H1 (cell line): ENCODE measurements around the gene TBCEL. TPM values are rescaled to one million over a fixed set of nuclear protein-coding genes. Genes with fewer than 3 reads are reported as not detected.

Experiments used
- CTCF ChIA-PET: fragments of 300-600 bp; sonication (Branson Sonifier 250); formaldehyde crosslinking; loops from one replicate; lab custom pipeline; 2021; ENCODE audit not compliant: partially characterized antibody; lab: Charles Lee
- POLR2A ChIA-PET: fragments of 300-600 bp; sonication (Branson Sonifier 250); formaldehyde crosslinking; loops from one replicate; lab custom pipeline; 2021; ENCODE audit warnings: inconsistent platforms; ENCODE audit not compliant: partially characterized antibody; lab: Charles Lee
- DNase-seq, 2 experiments: peaks; one replicate each; pipeline versions ENCODE4 v3.0.0 to v3.0.0-alpha.2; 2010 to 2022; ENCODE audit warnings: low spot score in 2 of 2, low read depth in 1 of 2, mixed read lengths in 1 of 2
- FAIRE-seq: peaks from 2 replicates; lab custom pipeline; 2011; peaks lifted over from hg19 to GRCh38; lab: Jason Lieb, UNC
- H2AFZ ChIP-seq: 2 replicates; pipeline ENCODE4 v1.8.1; 2012; ENCODE audit warnings: low read length, inconsistent platforms
- H2AK5ac ChIP-seq: 2 replicates; pipeline ENCODE4 v1.6.1; 2013; ENCODE audit warnings: low read depth, low read length
- H2BK120ac ChIP-seq: replicated peaks from 2 replicates; pipeline ENCODE3; 2013; ENCODE audit warnings: low read depth, low read length, inconsistent platforms
- H2BK12ac ChIP-seq: 2 replicates; pipeline ENCODE4 v1.6.1; 2013; ENCODE audit warnings: low read depth, low read length
- H2BK15ac ChIP-seq: 2 replicates; pipeline ENCODE4 v1.6.1; 2013; ENCODE audit warnings: low read length
- H2BK20ac ChIP-seq: 2 replicates; pipeline ENCODE4 v1.6.1; 2013; ENCODE audit warnings: low read length
- H2BK5ac ChIP-seq: 2 replicates; pipeline ENCODE4 v1.6.1; 2013; ENCODE audit warnings: low read depth, low read length
- H3K14ac ChIP-seq: 2 replicates; pipeline ENCODE4 v1.6.1; 2013; ENCODE audit warnings: inconsistent platforms; ENCODE audit not compliant: insufficient read length
- H3K18ac ChIP-seq: 2 replicates; pipeline ENCODE4 v1.6.1; 2013; ENCODE audit warnings: low read length; ENCODE audit errors: extremely low read depth
- H3K23ac ChIP-seq: 2 replicates; pipeline ENCODE4 v1.6.1; 2013; ENCODE audit warnings: inconsistent platforms; ENCODE audit not compliant: insufficient read length
- H3K23me2 ChIP-seq: 2 replicates; pipeline ENCODE4 v1.6.1; 2013; ENCODE audit warnings: low read depth, low read length
- H3K27ac ChIP-seq: 2 replicates; pipeline ENCODE4 v1.6.1; 2011; ENCODE audit warnings: low read depth, low read length, inconsistent platforms
- H3K27me3 ChIP-seq, 4 experiments: replicated peaks in 1 of 4; 1 replicate in 1 of 4; 2 replicates in 3 of 4; pipeline versions ENCODE4 v1.6.1 to v1.8.1; 2011 to 2013; ENCODE audit warnings: low read length in 3 of 4, mild to moderate bottlenecking in 3 of 4, inconsistent platforms in 2 of 4, mixed read lengths in 2 of 4, moderate library complexity in 1 of 4; ENCODE audit not compliant: control insufficient read depth in 3 of 4, insufficient read depth in 3 of 4; ENCODE audit errors: extremely low read depth in 1 of 4
- H3K36me3 ChIP-seq, 4 experiments: 2 replicates each; pipeline versions ENCODE4 v1.6.1 to v1.8.1; 2011 to 2013; ENCODE audit warnings: mild to moderate bottlenecking in 4 of 4, low read length in 3 of 4, moderate library complexity in 2 of 4, control low read depth in 1 of 4, inconsistent platforms in 1 of 4; ENCODE audit not compliant: insufficient read depth in 4 of 4, control insufficient read depth in 2 of 4
- H3K4ac ChIP-seq: replicated peaks from 2 replicates; pipeline ENCODE3; 2013; ENCODE audit warnings: low read length, low read depth, mixed read lengths, inconsistent platforms; ENCODE audit not compliant: insufficient read length
- H3K4me1 ChIP-seq, 4 experiments: replicated peaks in 1 of 4; 1 replicate in 1 of 4; 2 replicates in 3 of 4; pipeline versions ENCODE4 v1.6.1 to v1.8.1; 2011 to 2013; ENCODE audit warnings: low read length in 3 of 4, inconsistent platforms in 2 of 4, mixed read lengths in 1 of 4; ENCODE audit not compliant: insufficient read depth in 4 of 4, control insufficient read depth in 3 of 4
- H3K4me2 ChIP-seq, 2 experiments: 2 replicates each; pipeline versions ENCODE4 v1.6.1 to v1.8.1; 2011 to 2013; ENCODE audit warnings: low read depth in 2 of 2, low read length in 2 of 2, control low read depth in 1 of 2, inconsistent platforms in 1 of 2, mild to moderate bottlenecking in 1 of 2; ENCODE audit not compliant: insufficient read depth in 1 of 2
- H3K4me3 ChIP-seq, 4 experiments: fragments of 200-600, 300-600 bp in 1 of 4; sonication (generic), shearing (Covaris generic), sonication (Bioruptor Twin) in 1 of 4; 2 replicates each; pipeline versions ENCODE4 v1.5.1 to v1.8.1; 2011 to 2016; ENCODE audit warnings: low read length in 4 of 4, low read depth in 3 of 4, control low read depth in 2 of 4, inconsistent platforms in 2 of 4, mild to moderate bottlenecking in 2 of 4, mixed read lengths in 1 of 4, moderate library complexity in 1 of 4; ENCODE audit not compliant: insufficient read depth in 2 of 4; ENCODE audit errors: extremely low read depth in 1 of 4
- H3K56ac ChIP-seq: replicated peaks from 2 replicates; pipeline ENCODE3; 2013; ENCODE audit warnings: low read depth, mild to moderate bottlenecking, mixed read lengths, low read length, inconsistent platforms; ENCODE audit not compliant: insufficient read length
- H3K79me1 ChIP-seq: 2 replicates; pipeline ENCODE4 v1.6.1; 2013; ENCODE audit warnings: low read depth, low read length, control low read depth
- H3K79me2 ChIP-seq, 2 experiments: 2 replicates each; pipeline versions ENCODE4 v1.6.1 to v1.8.1; 2012 to 2013; ENCODE audit warnings: low read length in 2 of 2, mild to moderate bottlenecking in 2 of 2, inconsistent platforms in 1 of 2; ENCODE audit not compliant: insufficient read depth in 2 of 2, control insufficient read depth in 1 of 2
- H3K9ac ChIP-seq, 4 experiments: replicated peaks in 1 of 4; 1 replicate in 1 of 4; 2 replicates in 3 of 4; pipeline versions ENCODE4 v1.6.1 to v1.8.1; 2011 to 2013; ENCODE audit warnings: low read depth in 3 of 4, low read length in 3 of 4, control low read depth in 2 of 4, mild to moderate bottlenecking in 2 of 4, moderate library complexity in 2 of 4, inconsistent platforms in 1 of 4; ENCODE audit errors: extremely low read depth in 1 of 4
- H3K9me3 ChIP-seq, 2 experiments: 2 replicates each; pipeline versions ENCODE4 v1.6.1 to v1.8.1; 2012 to 2013; ENCODE audit warnings: mild to moderate bottlenecking in 2 of 2, moderate library complexity in 2 of 2, control low read depth in 1 of 2, inconsistent platforms in 1 of 2, low read depth in 1 of 2, low read length in 1 of 2, mixed read lengths in 1 of 2; ENCODE audit not compliant: insufficient read depth in 2 of 2
- H4K20me1 ChIP-seq, 2 experiments: replicated peaks in 1 of 2; 2 replicates each; pipeline versions ENCODE3 to v1.8.1; 2011 to 2013; ENCODE audit warnings: inconsistent platforms in 2 of 2, low read length in 2 of 2, mild to moderate bottlenecking in 1 of 2; ENCODE audit not compliant: insufficient read depth in 2 of 2, control insufficient read depth in 1 of 2
- H4K5ac ChIP-seq: 2 replicates; pipeline ENCODE4 v1.6.1; 2013; ENCODE audit warnings: low read length, low read depth, mixed read lengths, inconsistent platforms; ENCODE audit not compliant: insufficient read length
- H4K8ac ChIP-seq: 2 replicates; pipeline ENCODE4 v1.8.0; 2013; ENCODE audit warnings: mild to moderate bottlenecking, moderate library complexity, low read length, inconsistent platforms; ENCODE audit not compliant: insufficient read depth; ENCODE audit errors: extremely low read depth
- H4K91ac ChIP-seq: replicated peaks from 2 replicates; pipeline ENCODE3; 2013; ENCODE audit warnings: low read length, mixed read lengths, inconsistent platforms; ENCODE audit not compliant: insufficient read length
- WGBS, 2 experiments: shearing (Covaris generic) in 1 of 2; methylation state at CpG; one replicate each; pipeline versions ENCODE4 v1.1.6 to v1.1.7; 2013 to 2015; ENCODE audit warnings: low lambda C conversion rate in 2 of 2, mixed read lengths in 2 of 2, inconsistent platforms in 1 of 2, low coverage in 1 of 2, missing lambda C conversion rate in 1 of 2; ENCODE audit not compliant: insufficient replicate concordance in 2 of 2, insufficient coverage in 1 of 2, insufficient read length in 1 of 2; ENCODE audit errors: extremely low coverage in 1 of 2, missing lambda C conversion rate in 1 of 2; 5-methylcytosine and 5-hydroxymethylcytosine counted together
- polyA plus RNA-seq, 7 experiments: library from polyadenylated mRNA; depleted of rRNA in 3 of 7; stranded (reverse) in 5 of 7; unstranded in 2 of 7; fragments of >200 nt in 5 of 7; fragments of 200-250 nt in 2 of 7; gene quantifications; 1 replicate in 5 of 7; 2 replicates in 1 of 7; 4 replicates in 1 of 7; pipeline versions ENCODE4 v1.2.1 to v1.2.3, GENCODE V29; 2011 to 2013; ENCODE audit warnings: missing spikeins in 2 of 7, mixed read lengths in 2 of 7
- total RNA-seq: library from RNA; stranded (reverse); fragmentation: NEBNext Ultra II Directional; extraction: Animal tissue kit (Norgen Biotek cat#: 25700); gene quantifications from 2 replicates; pipeline ENCODE4 v1.2.1, GENCODE V29; 2021
- TF ChIP-seq, protein P1 (sequence below): IDR thresholded peaks from 2 replicates; pipeline ENCODE4 v1.6.1; 2011; ENCODE audit warnings: low read length, improper control_type of control experiment

TBCEL gene
- total and polyA plus RNA-seq, 2 of the 8 experiments (the other 6 are each of a cell fraction or from before 2014, with no cell fraction given), result 3.9 to 16.0 TPM

DNA sequence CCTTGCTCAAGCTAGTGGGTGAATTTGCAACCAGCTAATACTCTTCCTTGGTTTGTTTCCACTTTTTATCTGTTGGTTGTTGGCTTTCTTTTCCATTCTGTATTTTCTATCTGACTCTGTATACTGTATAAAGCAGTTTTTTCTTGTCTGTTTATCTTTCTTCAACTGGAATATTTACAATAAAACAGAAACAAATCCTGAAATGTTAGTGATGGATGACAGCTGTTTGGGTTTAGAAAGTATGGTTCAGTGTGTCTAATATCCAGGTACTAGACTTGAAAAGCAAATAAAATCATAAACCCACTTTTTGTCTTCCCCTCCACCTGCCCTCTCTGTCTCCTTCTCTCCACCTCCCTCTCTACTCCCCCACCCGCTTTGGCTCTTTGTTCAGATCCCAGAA is 35.3 kb upstream of the TBCEL start:
- Histone ChIP-seq H4K20me1 (peaks cover 0 to 1% of the 10 kb centered on the region in 2 experiments), H3K79me2 (no peaks in the 10 kb centered on the region), H3K27ac (no peak overlapping the region), H3K9ac (no peak overlapping the region), H2BK5ac (no peak overlapping the region), H2BK12ac (no peak overlapping the region), H3K4me3 (peak overlapping the region in 1 of 4 experiments; percentile 9; a peak in 1 of 8 replicates), H3K27me3 (peaks cover 0 to 13% (median 6%) of the 10 kb centered on the region in 4 experiments; a peak in 4 of 7 replicates), H2AK5ac (no peak overlapping the region), H2BK15ac (no peak overlapping the region), H3K14ac (no peak overlapping the region), H3K23me2 (peaks cover 6% of the 10 kb centered on the region; the same call in 1 of the 2 replicates), H3K18ac (no peak overlapping the region), H3K4me1 (peaks cover 2 to 15% (median 12%) of the 10 kb centered on the region in 4 experiments; a peak in 5 of 7 replicates), H2BK20ac (no peak overlapping the region), H3K79me1 (peaks cover 2% of the 10 kb centered on the region; the same call in 1 of the 2 replicates), H3K56ac (no peak overlapping the region), H4K8ac (no peak overlapping the region), H3K9me3 (no peaks in the 10 kb centered on the region), H4K91ac (no peak overlapping the region), H3K4ac (no peak overlapping the region), H3K4me2 (0 out of 4 replicates have a peak overlapping the region, but pooled peaks of 1 of the 2 experiments have one; percentile 38)
- POLR2A ChIA-PET, result interaction anchor here (1.8 kb wide), 1 partner anchor 9 kb away, joined by 5 read pairs; no protein-coding TSS in a partner anchor
- 50% methylated on average over 1 of the region's 1 CpG; no CpG with 5 or more reads in 1 of the 2 experiments for WGBS, 2 experiments
- FAIRE-seq, result no peak
- TF ChIP-seq, protein P1, sequence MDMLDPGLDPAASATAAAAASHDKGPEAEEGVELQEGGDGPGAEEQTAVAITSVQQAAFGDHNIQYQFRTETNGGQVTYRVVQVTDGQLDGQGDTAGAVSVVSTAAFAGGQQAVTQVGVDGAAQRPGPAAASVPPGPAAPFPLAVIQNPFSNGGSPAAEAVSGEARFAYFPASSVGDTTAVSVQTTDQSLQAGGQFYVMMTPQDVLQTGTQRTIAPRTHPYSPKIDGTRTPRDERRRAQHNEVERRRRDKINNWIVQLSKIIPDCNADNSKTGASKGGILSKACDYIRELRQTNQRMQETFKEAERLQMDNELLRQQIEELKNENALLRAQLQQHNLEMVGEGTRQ, result no peak
- TF ChIP-seq, all 59 proteins: peak for 0
- H3K23ac ChIP-seq, result no peak overlapping the region
- CTCF ChIA-PET, result interaction anchor here (0.6 to 2.6 kb wide), 5 partner anchors 11 to 331 kb away, joined by 3 to 9 read pairs (median 4); no protein-coding TSS in a partner anchor
- no peak overlapping the region for H4K5ac ChIP-seq
- no peak overlapping the region for H2AFZ ChIP-seq
- no peaks in the 10 kb centered on the region for H3K36me3 ChIP-seq
- peak in 1 of 2 experiments; percentile 19 for DNase-seq
- H2BK120ac ChIP-seq, result no peak overlapping the region
